ENCODE results near the gene HBA1.
"Not testable (repeated sequence)": the region's sequence is repeated elsewhere in the genome, so short reads cannot be mapped to it uniquely, and the experiment has no call there.

Gene HBA1

GRCh38 chr16:169014-169413 lies 7.5 kb upstream of the HBA1 start:
- Histone ChIP-seq H3K36me3 (ENCODE audit: control insufficient read depth in 4 of 4, insufficient read depth in 4 of 4, low read length in 3 of 4) (no peaks in the 10 kb centered on the region), H3K27ac (ENCODE audit: insufficient read depth in 1 of 2, low read depth in 1 of 2, low read length in 2 of 2, poor library complexity in 1 of 2, severe bottlenecking in 2 of 2) (no peak overlapping the region), H3K4me3 (ENCODE audit: control insufficient read depth in 1 of 7, extremely low read depth in 1 of 7, insufficient read depth in 4 of 7, low read depth in 2 of 7, low read length in 6 of 7) (no peak overlapping the region), H3K27me3 (replicated peaks in 2 of 5; ENCODE audit: control insufficient read depth in 4 of 5, insufficient read depth in 5 of 5, low read length in 4 of 5) (peaks cover 0 to 79% (median 34%) of the 10 kb centered on the region in 5 experiments), H3K4me1 (ENCODE audit: control extremely low read depth in 1 of 4, control insufficient read depth in 4 of 4, insufficient read depth in 4 of 4, low read length in 3 of 4) (peaks cover 0 to 31% (median 20%) of the 10 kb centered on the region in 4 experiments), H3K9me3 (ENCODE audit: control extremely low read depth in 1 of 5, control insufficient read depth in 4 of 5, insufficient read depth in 2 of 5, low read depth in 1 of 5, low read length in 4 of 5) (peaks cover 0 to 2% (median 0%) of the 10 kb centered on the region in 5 experiments)
- POLR2A ChIA-PET, result no interaction called here
- 60% methylated on average over 1 of the region's 3 CpGs for WGBS (ENCODE audit: insufficient coverage)
- DNase-seq, result no peak
- CTCF ChIA-PET, result interaction anchor here (1.0 to 2.7 kb wide), 4 partner anchors 10 to 19 kb away, joined by 3 to 12 read pairs (median 4); no protein-coding TSS in a partner anchor

- H3K9me3 ChIP-seq (ENCODE audit: control extremely low read depth in 1 of 5, control insufficient read depth in 4 of 5, insufficient read depth in 2 of 5, low read depth in 1 of 5, low read length in 4 of 5); DNase-seq; H3K4me3 ChIP-seq (ENCODE audit: control insufficient read depth in 1 of 7, extremely low read depth in 1 of 7, insufficient read depth in 4 of 7, low read depth in 2 of 7, low read length in 6 of 7); H3K36me3 ChIP-seq (ENCODE audit: control insufficient read depth in 4 of 4, insufficient read depth in 4 of 4, low read length in 3 of 4); H3K27ac ChIP-seq (ENCODE audit: insufficient read depth in 1 of 2, low read depth in 1 of 2, low read length in 2 of 2, poor library complexity in 1 of 2, severe bottlenecking in 2 of 2); CTCF ChIA-PET; POLR2A ChIA-PET: not testable (repeated sequence)
- H3K4me1 ChIP-seq (ENCODE audit: control extremely low read depth in 1 of 4, control insufficient read depth in 4 of 4, insufficient read depth in 4 of 4, low read length in 3 of 4), result peaks cover 0 to 37% (median 24%) of the 10 kb centered on the region in 4 experiments
- 0% methylated on average over 2 of the region's 5 CpGs for WGBS (ENCODE audit: insufficient coverage)
- H3K27me3 ChIP-seq (replicated peaks in 2 of 5; ENCODE audit: control insufficient read depth in 4 of 5, insufficient read depth in 5 of 5, low read length in 4 of 5), result peaks cover 0 to 87% (median 35%) of the 10 kb centered on the region in 5 experiments
Measured at GRCh38 chr16:170088-170507, 6.4 kb upstream of the HBA1 start.

GRCh38 chr16:170788-171187 lies 5.7 kb upstream of the HBA1 start:
- ChIA-PET POLR2A (no interaction called here), CTCF (interaction anchor here (0.6 to 1.3 kb wide), 2 partner anchors 13 to 368 kb away, joined by 3 read pairs; no protein-coding TSS in a partner anchor)

GRCh38 chr16:172374-172941 lies 4.0 kb upstream of the HBA1 start, which contains the start of gene HBA2:
HBA2 (plus strand) TSS chr16:172876; CDS start chr16:172913, 37 bp downstream.
- Histone ChIP-seq H3K27me3 (replicated peaks in 2 of 5; ENCODE audit: control insufficient read depth in 4 of 5, insufficient read depth in 5 of 5, low read length in 4 of 5) (peaks cover 0 to 76% (median 26%) of the 10 kb centered on the region in 5 experiments), H3K4me1 (ENCODE audit: control extremely low read depth in 1 of 4, control insufficient read depth in 4 of 4, insufficient read depth in 4 of 4, low read length in 3 of 4) (peaks cover 0 to 23% (median 15%) of the 10 kb centered on the region in 4 experiments)
- H3K9me3 ChIP-seq (ENCODE audit: control extremely low read depth in 1 of 5, control insufficient read depth in 4 of 5, insufficient read depth in 2 of 5, low read depth in 1 of 5, low read length in 4 of 5); H3K4me3 ChIP-seq (ENCODE audit: control insufficient read depth in 1 of 7, extremely low read depth in 1 of 7, insufficient read depth in 4 of 7, low read depth in 2 of 7, low read length in 6 of 7); POLR2A ChIA-PET; DNase-seq; H3K36me3 ChIP-seq (ENCODE audit: control insufficient read depth in 4 of 4, insufficient read depth in 4 of 4, low read length in 3 of 4); CTCF ChIA-PET; H3K27ac ChIP-seq (ENCODE audit: insufficient read depth in 1 of 2, low read depth in 1 of 2, low read length in 2 of 2, poor library complexity in 1 of 2, severe bottlenecking in 2 of 2): not testable (repeated sequence)
- WGBS (ENCODE audit: insufficient coverage), result no CpG with 5 or more reads among the region's 74 CpGs

More at GRCh38 chr16:170788-171187, 5.7 kb upstream of the HBA1 start:
- H3K36me3 ChIP-seq (ENCODE audit: control insufficient read depth in 4 of 4, insufficient read depth in 4 of 4, low read length in 3 of 4), result no peaks in the 10 kb centered on the region
- DNase-seq, result no peak
- peaks cover 0 to 2% (median 0%) of the 10 kb centered on the region in 5 experiments for H3K9me3 ChIP-seq (ENCODE audit: control extremely low read depth in 1 of 5, control insufficient read depth in 4 of 5, insufficient read depth in 2 of 5, low read depth in 1 of 5, low read length in 4 of 5)
- H3K4me1 ChIP-seq (ENCODE audit: control extremely low read depth in 1 of 4, control insufficient read depth in 4 of 4, insufficient read depth in 4 of 4, low read length in 3 of 4), result peaks cover 0 to 35% (median 22%) of the 10 kb centered on the region in 4 experiments
- H3K27me3 ChIP-seq (replicated peaks in 2 of 5; ENCODE audit: control insufficient read depth in 4 of 5, insufficient read depth in 5 of 5, low read length in 4 of 5), result peaks cover 0 to 87% (median 34%) of the 10 kb centered on the region in 5 experiments
- WGBS (ENCODE audit: insufficient coverage), result no CpG with 5 or more reads among the region's 1 CpG
- no peak overlapping the region for H3K27ac ChIP-seq (ENCODE audit: insufficient read depth in 1 of 2, low read depth in 1 of 2, low read length in 2 of 2, poor library complexity in 1 of 2, severe bottlenecking in 2 of 2)
- no peak overlapping the region for H3K4me3 ChIP-seq (ENCODE audit: control insufficient read depth in 1 of 7, extremely low read depth in 1 of 7, insufficient read depth in 4 of 7, low read depth in 2 of 7, low read length in 6 of 7)

GRCh38 chr16:173211-173854 lies 3.1 kb upstream of the HBA1 start:
- H3K27ac ChIP-seq (ENCODE audit: insufficient read depth in 1 of 2, low read depth in 1 of 2, low read length in 2 of 2, poor library complexity in 1 of 2, severe bottlenecking in 2 of 2); H3K4me3 ChIP-seq (ENCODE audit: control insufficient read depth in 1 of 7, extremely low read depth in 1 of 7, insufficient read depth in 4 of 7, low read depth in 2 of 7, low read length in 6 of 7); DNase-seq; CTCF ChIA-PET; H3K36me3 ChIP-seq (ENCODE audit: control insufficient read depth in 4 of 4, insufficient read depth in 4 of 4, low read length in 3 of 4); H3K9me3 ChIP-seq (ENCODE audit: control extremely low read depth in 1 of 5, control insufficient read depth in 4 of 5, insufficient read depth in 2 of 5, low read depth in 1 of 5, low read length in 4 of 5); POLR2A ChIA-PET: not testable (repeated sequence)
- 7% methylated on average over 13 of the region's 44 CpGs for WGBS (ENCODE audit: insufficient coverage)
- H3K27me3 ChIP-seq (replicated peaks in 2 of 5; ENCODE audit: control insufficient read depth in 4 of 5, insufficient read depth in 5 of 5, low read length in 4 of 5), result peaks cover 0 to 76% (median 29%) of the 10 kb centered on the region in 5 experiments
- peaks cover 0 to 23% (median 14%) of the 10 kb centered on the region in 4 experiments for H3K4me1 ChIP-seq (ENCODE audit: control extremely low read depth in 1 of 4, control insufficient read depth in 4 of 4, insufficient read depth in 4 of 4, low read length in 3 of 4)

- peaks cover 0 to 23% (median 14%) of the 10 kb centered on the region in 4 experiments for H3K4me1 ChIP-seq (ENCODE audit: control extremely low read depth in 1 of 4, control insufficient read depth in 4 of 4, insufficient read depth in 4 of 4, low read length in 3 of 4)
- H3K27ac ChIP-seq (ENCODE audit: insufficient read depth in 1 of 2, low read depth in 1 of 2, low read length in 2 of 2, poor library complexity in 1 of 2, severe bottlenecking in 2 of 2); DNase-seq; H3K36me3 ChIP-seq (ENCODE audit: control insufficient read depth in 4 of 4, insufficient read depth in 4 of 4, low read length in 3 of 4); POLR2A ChIA-PET; H3K9me3 ChIP-seq (ENCODE audit: control extremely low read depth in 1 of 5, control insufficient read depth in 4 of 5, insufficient read depth in 2 of 5, low read depth in 1 of 5, low read length in 4 of 5): not testable (repeated sequence)
- CTCF ChIA-PET, result interaction anchor here (1.0 to 1.7 kb wide), 3 partner anchors 15 to 57 kb away, joined by 3 to 4 read pairs (median 3); no protein-coding TSS in a partner anchor
- H3K4me3 ChIP-seq (ENCODE audit: control insufficient read depth in 1 of 7, extremely low read depth in 1 of 7, insufficient read depth in 4 of 7, low read depth in 2 of 7, low read length in 6 of 7), result peak overlapping the region in 2 of 7 experiments; percentile 46 to 57
- 27% methylated on average over 4 of the region's 13 CpGs for WGBS (ENCODE audit: insufficient coverage)
- peaks cover 0 to 76% (median 21%) of the 10 kb centered on the region in 5 experiments for H3K27me3 ChIP-seq (replicated peaks in 2 of 5; ENCODE audit: control insufficient read depth in 4 of 5, insufficient read depth in 5 of 5, low read length in 4 of 5)
Measured at GRCh38 chr16:173928-174769, 2.3 kb upstream of the HBA1 start.

Data from common myeloid progenitor, CD34-positive (primary cell).